HG03460 (cell line): ENCODE results near the gene SECTM1.

Experiments
- ATAC-seq: cut with Tn5 transposase; IDR thresholded peaks from one replicate; pipeline ENCODE4 v1.9.1; 2021; ENCODE audit not compliant: unreplicated experiment

The SECTM1 gene

GRCh38 chr17:82283208-82283749, 50.3 kb downstream of the SECTM1 start:
- ATAC-seq, result no peak

- no peak for ATAC-seq
These were observed 51.0 kb downstream of the SECTM1 start for GRCh38 chr17:82282239-82283207.

GRCh38 chr17:82281502-82282238, 51.9 kb downstream of the SECTM1 start:
- ATAC-seq, result no peak

GRCh38 chr17:82281076-82281475, 52.5 kb downstream of the SECTM1 start:
- ATAC-seq, result no peak

- no peak for ATAC-seq
These were observed 53.0 kb downstream of the SECTM1 start for GRCh38 chr17:82280537-82280936.

- ATAC-seq, result no peak
These were observed 54.7 kb downstream of the SECTM1 start for GRCh38 chr17:82278786-82279391.

- no peak for ATAC-seq
These were observed 55.3 kb downstream of the SECTM1 start for GRCh38 chr17:82278308-82278707.

- no peak for ATAC-seq
These were observed 55.7 kb downstream of the SECTM1 start for GRCh38 chr17:82277851-82278250.

- no peak for ATAC-seq
These were observed 56.6 kb downstream of the SECTM1 start for GRCh38 chr17:82276938-82277337.

GRCh38 chr17:82275326-82275725, 58.2 kb downstream of the SECTM1 start:
- ATAC-seq, result no peak

GRCh38 chr17:82274134-82275020, 59.2 kb downstream of the SECTM1 start:
- no peak for ATAC-seq

- peak; percentile 60 for ATAC-seq
These were observed 60.0 kb downstream of the SECTM1 start, which contains the start of gene CSNK1D for GRCh38 chr17:82273327-82274133. Gene CSNK1D (minus strand): TSS chr17:82273700. CDS start chr17:82273381, 319 bp downstream.

GRCh38 chr17:82272495-82273326, 60.9 kb downstream of the SECTM1 start:
- no peak for ATAC-seq

- no peak for ATAC-seq
These were observed 62.2 kb downstream of the SECTM1 start for GRCh38 chr17:82271401-82271800.
